Liver (tissue), 9 donors: ENCODE results near the gene BCAS1. TPM values are rescaled to one million over a fixed set of nuclear protein-coding genes. Genes with fewer than 3 reads are reported as not detected.

Source experiments
- DNase-seq: peaks from one replicate; pipeline ENCODE4 v3.0.0-alpha.2; 2017; ENCODE audit warnings: low spot score
- H3K27ac ChIP-seq, 2 donors: one replicate each; pipeline ENCODE4 v1.7.0; 2013; ENCODE audit warnings: inconsistent platforms in 2 of 2, low read length in 2 of 2, control low read depth in 1 of 2, low read depth in 1 of 2, mild to moderate bottlenecking in 1 of 2
- H3K27me3 ChIP-seq, 4 donors: one replicate each; pipeline versions ENCODE4 v1.6.1 to v1.7.0; 2013; ENCODE audit warnings: low read length in 3 of 4, inconsistent platforms in 1 of 4, mild to moderate bottlenecking in 1 of 4, moderate library complexity in 1 of 4; ENCODE audit not compliant: control insufficient read depth in 4 of 4, insufficient read depth in 4 of 4
- H3K36me3 ChIP-seq, 4 donors: one replicate each; pipeline versions ENCODE4 v1.6.1 to v1.7.0; 2013; ENCODE audit warnings: low read length in 3 of 4, mild to moderate bottlenecking in 3 of 4, low read depth in 1 of 4, moderate library complexity in 1 of 4; ENCODE audit not compliant: control insufficient read depth in 4 of 4, insufficient read depth in 3 of 4
- H3K4me1 ChIP-seq, 4 donors: one replicate each; pipeline versions ENCODE4 v1.6.1 to v1.7.0; 2013; ENCODE audit warnings: low read length in 3 of 4, mild to moderate bottlenecking in 3 of 4, moderate library complexity in 1 of 4; ENCODE audit not compliant: control insufficient read depth in 4 of 4, insufficient read depth in 4 of 4
- H3K4me3 ChIP-seq, 3 donors: one replicate each; pipeline versions ENCODE4 v1.6.1 to v1.7.0; 2013; ENCODE audit warnings: low read length in 3 of 3, control low read depth in 1 of 3, low read depth in 1 of 3, mild to moderate bottlenecking in 1 of 3
- H3K9ac ChIP-seq, 2 donors: one replicate each; pipeline ENCODE4 v1.7.0; 2013; ENCODE audit warnings: low read length in 2 of 2, mild to moderate bottlenecking in 2 of 2, moderate library complexity in 2 of 2, control low read depth in 1 of 2, low read depth in 1 of 2
- H3K9me3 ChIP-seq, 4 donors: one replicate each; pipeline versions ENCODE4 v1.6.1 to v1.7.0; 2013; ENCODE audit warnings: low read length in 3 of 4; ENCODE audit not compliant: control insufficient read depth in 4 of 4
- EGR1 ChIP-seq, 2 donors: IDR thresholded peaks; 2 replicates each; pipeline ENCODE4 v1.6.1; 2016 to 2018; ENCODE audit warnings: antibody characterized with exemption in 2 of 2, low read depth in 2 of 2
- FOXA2 ChIP-seq: IDR thresholded peaks from 2 replicates; pipeline ENCODE4 v1.6.1; 2016; ENCODE audit warnings: antibody characterized with exemption
- GABPA ChIP-seq, 2 donors: IDR thresholded peaks in 1 of 2; conservative IDR thresholded peaks in 1 of 2; 2 replicates each; pipeline ENCODE4 v1.6.1; 2016; ENCODE audit warnings: antibody characterized with exemption in 2 of 2, mild to moderate bottlenecking in 1 of 2, moderate library complexity in 1 of 2
- HNF4G ChIP-seq: IDR thresholded peaks from 2 replicates; pipeline ENCODE4 v1.6.1; 2016; ENCODE audit warnings: antibody characterized with exemption
- JUND ChIP-seq, 2 donors: IDR thresholded peaks; 2 replicates each; pipeline ENCODE4 v1.6.1; 2016; ENCODE audit warnings: antibody characterized with exemption in 2 of 2
- NR2F2 ChIP-seq: IDR thresholded peaks from 2 replicates; pipeline ENCODE4 v1.6.1; 2016; ENCODE audit warnings: antibody characterized with exemption
- RAD21 ChIP-seq, 2 donors: IDR thresholded peaks; 2 replicates each; pipeline ENCODE4 v1.6.1; 2016; ENCODE audit warnings: antibody characterized with exemption in 2 of 2, mild to moderate bottlenecking in 2 of 2
- RXRA ChIP-seq, 2 donors: IDR thresholded peaks; 2 replicates each; pipeline ENCODE4 v1.6.1; 2017 to 2018; ENCODE audit warnings: antibody characterized with exemption in 2 of 2, mild to moderate bottlenecking in 1 of 2
- SP1 ChIP-seq: IDR thresholded peaks from 2 replicates; pipeline ENCODE4 v1.6.1; 2018; ENCODE audit warnings: antibody characterized with exemption, mild to moderate bottlenecking
- TAF1 ChIP-seq: conservative IDR thresholded peaks from 2 replicates; pipeline ENCODE4 v1.6.1; 2016; ENCODE audit warnings: antibody characterized with exemption, mild to moderate bottlenecking
- YY1 ChIP-seq: IDR thresholded peaks from 2 replicates; pipeline ENCODE4 v1.6.1; 2016; ENCODE audit warnings: antibody characterized with exemption, mild to moderate bottlenecking
- WGBS: extraction: QIAGEN DNeasy Blood & Tissue Kit; methylation state at CpG from one replicate; pipeline ENCODE4 v1.1.7; 2013; 5-methylcytosine and 5-hydroxymethylcytosine counted together
- polyA plus RNA-seq, 2 donors: library from polyadenylated mRNA; stranded (reverse) in 1 of 2; unstranded in 1 of 2; fragments of 200-250 nt in 1 of 2; fragments of >200 nt in 1 of 2; fragmentation: Nextera tagmentation in 1 of 2; extraction: Ambion mirVana in 1 of 2; gene quantifications; one replicate each; pipeline versions ENCODE4 v1.2.1 to v1.2.3, GENCODE V29; 2013 to 2015
- total RNA-seq, 2 donors: library from RNA; depleted of rRNA; stranded (reverse); fragments of >200 nt; gene quantifications; one replicate each; pipeline ENCODE4 v1.2.3, GENCODE V29; 2014
- TF ChIP-seq, protein P1 (sequence below): IDR thresholded peaks from 2 replicates; pipeline ENCODE4 v1.6.1; 2016; ENCODE audit warnings: antibody characterized with exemption
- TF ChIP-seq, protein P2 (sequence below): IDR thresholded peaks from 2 replicates; pipeline ENCODE4 v1.6.1; 2016; ENCODE audit warnings: antibody characterized with exemption
- TF ChIP-seq, protein P3 (sequence below): IDR thresholded peaks from 2 replicates; pipeline ENCODE4 v1.6.1; 2016; ENCODE audit warnings: antibody characterized with exemption, mild to moderate bottlenecking
- TF ChIP-seq, protein P4 (sequence below): IDR thresholded peaks from 2 replicates; pipeline ENCODE4 v1.6.1; 2016; ENCODE audit warnings: antibody characterized with exemption
- donor health status: healthy.
- donor health status: healthy.
- donor health status: healthy.
- donor health status: healthy.
- donor health status: healthy.

Gene BCAS1
- total and polyA plus RNA-seq, 4 donors: under 0.01 to 0.93 (median 0.04) TPM

DNA sequence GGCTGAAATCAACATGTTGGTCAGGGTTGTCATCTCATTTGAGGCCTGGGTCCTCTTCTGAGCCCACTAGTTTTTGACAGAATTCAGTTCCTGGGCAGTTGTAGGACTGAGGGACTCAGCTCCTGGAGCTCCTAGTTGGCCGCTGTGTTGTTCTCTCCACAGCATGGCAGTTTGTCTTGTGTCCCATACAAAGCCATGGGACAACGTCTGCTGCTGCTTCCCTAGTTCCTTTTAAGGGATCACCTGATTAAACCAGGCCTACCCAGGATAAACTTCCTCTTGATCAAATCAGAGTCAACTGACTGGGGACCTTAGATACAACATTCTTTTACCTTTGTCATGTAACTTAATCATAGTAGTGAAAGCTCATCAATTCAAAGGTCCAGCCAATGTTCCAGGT, 141.0 kb downstream of the BCAS1 start:
- Histone ChIP-seq H3K36me3 (no peaks in the 10 kb centered on the region), H3K27me3 (no peaks in the 10 kb centered on the region), H3K4me1 (peaks cover 0 to 5% (median 0%) of the 10 kb centered on the region in 4 donors), H3K9ac (no peak overlapping the region), H3K27ac (no peak overlapping the region), H3K9me3 (no peaks in the 10 kb centered on the region), H3K4me3 (no peak overlapping the region)
- 89% methylated on average over 2 of the region's 2 CpGs for WGBS
- no peak for DNase-seq
- TF ChIP-seq HNF4G (no peak), YY1 (no peak), GABPA (IDR thresholded peaks at IDR 0.05 in 1 of 2, conservative IDR thresholded peaks at IDR 0.05 in 1 of 2) (no peak), SP1 (no peak), RAD21 (IDR thresholded peaks at IDR 0.05) (no peak), EGR1 (IDR thresholded peaks at IDR 0.05; ENCODE audit: low read depth in 2 of 2) (no peak), NR2F2 (no peak), RXRA (IDR thresholded peaks at IDR 0.05) (no peak), TAF1 (no peak), JUND (IDR thresholded peaks at IDR 0.05) (no peak), FOXA2 (no peak)
- TF ChIP-seq, protein P1, sequence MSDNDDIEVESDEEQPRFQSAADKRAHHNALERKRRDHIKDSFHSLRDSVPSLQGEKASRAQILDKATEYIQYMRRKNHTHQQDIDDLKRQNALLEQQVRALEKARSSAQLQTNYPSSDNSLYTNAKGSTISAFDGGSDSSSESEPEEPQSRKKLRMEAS: no peak
- TF ChIP-seq, protein P2, sequence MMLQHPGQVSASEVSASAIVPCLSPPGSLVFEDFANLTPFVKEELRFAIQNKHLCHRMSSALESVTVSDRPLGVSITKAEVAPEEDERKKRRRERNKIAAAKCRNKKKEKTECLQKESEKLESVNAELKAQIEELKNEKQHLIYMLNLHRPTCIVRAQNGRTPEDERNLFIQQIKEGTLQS: no peak

DNA sequence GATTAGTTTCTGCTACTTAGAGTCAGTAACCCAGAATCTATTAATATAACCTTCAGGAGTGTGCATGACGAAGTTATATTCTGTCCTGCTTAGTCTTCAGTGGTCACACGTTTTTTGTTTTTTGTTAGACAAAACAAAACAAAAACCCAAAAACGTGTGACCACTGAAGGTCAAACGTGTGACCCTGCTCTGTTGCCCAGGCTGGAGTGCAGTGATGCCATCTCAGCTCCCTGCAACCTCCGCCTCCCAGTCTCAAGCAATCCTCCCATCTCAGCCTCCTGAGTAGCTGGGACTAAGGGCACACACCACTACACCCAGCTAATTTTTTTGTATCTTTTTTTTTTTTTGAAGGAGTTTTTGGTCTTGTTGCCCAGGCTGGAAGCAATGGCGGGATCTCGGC, 142.4 kb downstream of the BCAS1 start:
- WGBS: 80% methylated on average over 7 of the region's 7 CpGs

More for the DNA sequence above, 142.4 kb downstream of the BCAS1 start:
- H3K9ac ChIP-seq: no peak overlapping the region
- no peaks in the 10 kb centered on the region for H3K9me3 ChIP-seq
- no peak for DNase-seq
- no peaks in the 10 kb centered on the region for H3K27me3 ChIP-seq
- TF ChIP-seq NR2F2: no peak
- TF ChIP-seq, protein P3, sequence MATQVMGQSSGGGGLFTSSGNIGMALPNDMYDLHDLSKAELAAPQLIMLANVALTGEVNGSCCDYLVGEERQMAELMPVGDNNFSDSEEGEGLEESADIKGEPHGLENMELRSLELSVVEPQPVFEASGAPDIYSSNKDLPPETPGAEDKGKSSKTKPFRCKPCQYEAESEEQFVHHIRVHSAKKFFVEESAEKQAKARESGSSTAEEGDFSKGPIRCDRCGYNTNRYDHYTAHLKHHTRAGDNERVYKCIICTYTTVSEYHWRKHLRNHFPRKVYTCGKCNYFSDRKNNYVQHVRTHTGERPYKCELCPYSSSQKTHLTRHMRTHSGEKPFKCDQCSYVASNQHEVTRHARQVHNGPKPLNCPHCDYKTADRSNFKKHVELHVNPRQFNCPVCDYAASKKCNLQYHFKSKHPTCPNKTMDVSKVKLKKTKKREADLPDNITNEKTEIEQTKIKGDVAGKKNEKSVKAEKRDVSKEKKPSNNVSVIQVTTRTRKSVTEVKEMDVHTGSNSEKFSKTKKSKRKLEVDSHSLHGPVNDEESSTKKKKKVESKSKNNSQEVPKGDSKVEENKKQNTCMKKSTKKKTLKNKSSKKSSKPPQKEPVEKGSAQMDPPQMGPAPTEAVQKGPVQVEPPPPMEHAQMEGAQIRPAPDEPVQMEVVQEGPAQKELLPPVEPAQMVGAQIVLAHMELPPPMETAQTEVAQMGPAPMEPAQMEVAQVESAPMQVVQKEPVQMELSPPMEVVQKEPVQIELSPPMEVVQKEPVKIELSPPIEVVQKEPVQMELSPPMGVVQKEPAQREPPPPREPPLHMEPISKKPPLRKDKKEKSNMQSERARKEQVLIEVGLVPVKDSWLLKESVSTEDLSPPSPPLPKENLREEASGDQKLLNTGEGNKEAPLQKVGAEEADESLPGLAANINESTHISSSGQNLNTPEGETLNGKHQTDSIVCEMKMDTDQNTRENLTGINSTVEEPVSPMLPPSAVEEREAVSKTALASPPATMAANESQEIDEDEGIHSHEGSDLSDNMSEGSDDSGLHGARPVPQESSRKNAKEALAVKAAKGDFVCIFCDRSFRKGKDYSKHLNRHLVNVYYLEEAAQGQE: no peak
- TF ChIP-seq FOXA2: no peak
- TF ChIP-seq, protein P4, sequence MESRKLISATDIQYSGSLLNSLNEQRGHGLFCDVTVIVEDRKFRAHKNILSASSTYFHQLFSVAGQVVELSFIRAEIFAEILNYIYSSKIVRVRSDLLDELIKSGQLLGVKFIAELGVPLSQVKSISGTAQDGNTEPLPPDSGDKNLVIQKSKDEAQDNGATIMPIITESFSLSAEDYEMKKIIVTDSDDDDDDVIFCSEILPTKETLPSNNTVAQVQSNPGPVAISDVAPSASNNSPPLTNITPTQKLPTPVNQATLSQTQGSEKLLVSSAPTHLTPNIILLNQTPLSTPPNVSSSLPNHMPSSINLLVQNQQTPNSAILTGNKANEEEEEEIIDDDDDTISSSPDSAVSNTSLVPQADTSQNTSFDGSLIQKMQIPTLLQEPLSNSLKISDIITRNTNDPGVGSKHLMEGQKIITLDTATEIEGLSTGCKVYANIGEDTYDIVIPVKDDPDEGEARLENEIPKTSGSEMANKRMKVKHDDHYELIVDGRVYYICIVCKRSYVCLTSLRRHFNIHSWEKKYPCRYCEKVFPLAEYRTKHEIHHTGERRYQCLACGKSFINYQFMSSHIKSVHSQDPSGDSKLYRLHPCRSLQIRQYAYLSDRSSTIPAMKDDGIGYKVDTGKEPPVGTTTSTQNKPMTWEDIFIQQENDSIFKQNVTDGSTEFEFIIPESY: no peak
- TF ChIP-seq RAD21 (IDR thresholded peaks at IDR 0.05): no peak
- H3K36me3 ChIP-seq: no peaks in the 10 kb centered on the region
- no peak overlapping the region for H3K27ac ChIP-seq
- H3K4me1 ChIP-seq: peaks cover 0 to 5% (median 0%) of the 10 kb centered on the region in 4 donors
- H3K4me3 ChIP-seq: no peak overlapping the region
